K562 (cell line): ENCODE results near the gene BICD1. TPM values are rescaled to one million over a fixed set of nuclear protein-coding genes. Genes with fewer than 3 reads are reported as not detected.

ENCODE experiments used
- ATAC-seq: fragments of 200-7000 bp; cut with Tn5 transposase; 3 replicates; pipeline ENCODE4 v1.9.1; 2020; ENCODE audit warnings: moderate library complexity
- BruUV-seq: library from RNA; stranded (reverse); fragments of 400-500 nt; replicated peaks from 2 replicates; lab custom pipeline; 2021; lab: Mats Ljungman, UMichigan
- CTCF ChIA-PET: fragments of 300-600 bp; formaldehyde crosslinking; extraction: SDS; loops from one replicate; lab custom pipeline; 2021; ENCODE audit warnings: low intra/inter-chr PET ratio; lab: Yijun Ruan, JAX
- POLR2A ChIA-PET: fragments of 300-600, 350-650 bp; sonication (Branson Sonifier 250); formaldehyde crosslinking; extraction: SDS; loops from one replicate; lab custom pipeline; 2021; ENCODE audit warnings: antibody characterized with exemption, inconsistent platforms; lab: Yijun Ruan, JAX
- DNase-seq, 4 experiments: peaks; one replicate each; pipeline versions ENCODE4 v3.0.0 to v3.0.0-alpha.2; 2011 to 2018; ENCODE audit warnings: low spot score in 3 of 4, mixed read lengths in 3 of 4; ENCODE audit errors: extremely low read depth in 1 of 4
- FAIRE-seq: peaks from 2 replicates; lab custom pipeline; 2011; peaks lifted over from hg19 to GRCh38; lab: Jason Lieb, UNC
- H2AFZ ChIP-seq: 2 replicates; pipeline ENCODE4 v1.6.0; 2011; ENCODE audit warnings: low read depth, low read length, control low read depth, inconsistent platforms
- H3K27ac ChIP-seq: fragments of 200-600 bp; 3 replicates; pipeline ENCODE4 v1.8.0; 2011; ENCODE audit warnings: low read depth, mild to moderate bottlenecking, control low read depth, inconsistent platforms, low read length, moderate library complexity, mixed read lengths; ENCODE audit errors: extremely low read depth
- H3K27me3 ChIP-seq, 2 experiments: fragments of 300-600 bp in 1 of 2; 2 replicates in 1 of 2; 3 replicates in 1 of 2; pipeline versions ENCODE4 v1.6.0 to v1.8.0; 2011; ENCODE audit warnings: inconsistent platforms in 2 of 2, low read length in 2 of 2, mild to moderate bottlenecking in 1 of 2, mixed read lengths in 1 of 2, moderate library complexity in 1 of 2; ENCODE audit not compliant: control insufficient read depth in 2 of 2, insufficient read depth in 2 of 2
- H3K36me3 ChIP-seq: fragments of 300-600 bp; 3 replicates; pipeline ENCODE4 v1.8.0; 2011; ENCODE audit warnings: mild to moderate bottlenecking, low read length, inconsistent platforms; ENCODE audit not compliant: control insufficient read depth, insufficient read depth
- H3K4me1 ChIP-seq, 2 experiments: fragments of 200-600 bp in 1 of 2; replicated peaks in 1 of 2; 2 replicates in 1 of 2; 3 replicates in 1 of 2; pipeline versions ENCODE4 v1.5.1 to v1.8.0; 2011; ENCODE audit warnings: inconsistent platforms in 2 of 2, low read length in 2 of 2, mild to moderate bottlenecking in 1 of 2, mixed read lengths in 1 of 2, moderate library complexity in 1 of 2; ENCODE audit not compliant: control insufficient read depth in 2 of 2, insufficient read depth in 2 of 2
- H3K4me2 ChIP-seq: 2 replicates; pipeline ENCODE4 v1.6.1; 2011; ENCODE audit warnings: low read length, control low read depth, inconsistent platforms, mixed read lengths; ENCODE audit not compliant: insufficient read depth
- H3K4me3 ChIP-seq: fragments of 200-600 bp; sonication (generic), shearing (Covaris generic); 2 replicates; pipeline ENCODE4 v1.5.1; 2016; ENCODE audit warnings: control low read depth, inconsistent platforms
- H3K79me2 ChIP-seq: fragments of 200-600 bp; 3 replicates; pipeline ENCODE4 v1.8.0; 2011; ENCODE audit warnings: low read length, inconsistent platforms; ENCODE audit not compliant: control insufficient read depth, insufficient read depth
- H3K9ac ChIP-seq, 2 experiments: 2 replicates each; pipeline versions ENCODE4 v1.6.0 to v1.6.1; 2011; ENCODE audit warnings: low read depth in 2 of 2, low read length in 2 of 2, control low read depth in 1 of 2, inconsistent platforms in 1 of 2, mild to moderate bottlenecking in 1 of 2, mixed read lengths in 1 of 2; ENCODE audit not compliant: insufficient read depth in 1 of 2
- H3K9me1 ChIP-seq: one replicate; pipeline ENCODE4 v1.6.0; 2011; ENCODE audit warnings: inconsistent platforms, mild to moderate bottlenecking, low read length, moderate library complexity; ENCODE audit not compliant: control insufficient read depth, insufficient read depth
- H3K9me3 ChIP-seq: replicated peaks from 2 replicates; pipeline ENCODE4 v1.5.1; 2011; ENCODE audit warnings: low read depth, low read length, inconsistent platforms; ENCODE audit not compliant: control insufficient read depth, insufficient read depth
- H4K20me1 ChIP-seq: replicated peaks from 2 replicates; pipeline ENCODE4 v1.6.1; 2011; ENCODE audit warnings: low read length, inconsistent platforms, mixed read lengths; ENCODE audit not compliant: control insufficient read depth, insufficient read depth
- GATAD2B ChIP-seq: fragments of 450-650 bp; IDR thresholded peaks from 2 replicates; pipeline ENCODE4 v1.6.1; 2017; ENCODE audit warnings: mild to moderate bottlenecking, borderline replicate concordance
- HMGN3 ChIP-seq: IDR thresholded peaks from 2 replicates; pipeline ENCODE4 v1.6.1; 2011; ENCODE audit warnings: borderline replicate concordance, low read depth, mild to moderate bottlenecking, mixed read lengths, low read length; ENCODE audit not compliant: insufficient read length; ENCODE audit errors: extremely low read depth
- KLF1 ChIP-seq: fragments of 450-650 bp; IDR thresholded peaks from 2 replicates; pipeline ENCODE4 v1.6.1; 2016; ENCODE audit warnings: missing genetic modification characterization, missing compliant biosample characterization
- MXI1 ChIP-seq: IDR thresholded peaks from 2 replicates; pipeline ENCODE4 v1.6.1; 2011; ENCODE audit warnings: low read depth, mild to moderate bottlenecking, improper control_type of control experiment, low read length
- NBN ChIP-seq: fragments of 450-650 bp; IDR thresholded peaks from 2 replicates; pipeline ENCODE4 v1.6.1; 2016; ENCODE audit warnings: low read depth, mild to moderate bottlenecking
- PCBP2 ChIP-seq: fragments of 200-400 bp; formaldehyde crosslinking; IDR thresholded peaks from 2 replicates; pipeline ENCODE4 v1.6.1; 2018; ENCODE audit warnings: low read length, low read depth, mild to moderate bottlenecking, moderate library complexity; ENCODE audit not compliant: poor library complexity, severe bottlenecking
- PHF20 ChIP-seq: fragments of 450-650 bp; IDR thresholded peaks from 2 replicates; pipeline ENCODE4 v1.6.1; 2018; ENCODE audit not compliant: partially characterized antibody
- PHTF2 ChIP-seq: fragments of 250-450 bp; sonication (Bioruptor Pico); IDR thresholded peaks from 2 replicates; pipeline ENCODE4 v1.5.0; 2021; ENCODE audit warnings: mild to moderate bottlenecking
- RBM39 ChIP-seq: fragments of 200-400 bp; formaldehyde crosslinking; optimal IDR thresholded peaks from 2 replicates; pipeline ENCODE3; 2018; ENCODE audit warnings: low read depth, low read length
- SIX5 ChIP-seq, 2 experiments: IDR thresholded peaks; 2 replicates each; pipeline ENCODE4 v1.6.1; 2011; ENCODE audit warnings: low read length in 2 of 2, borderline replicate concordance in 1 of 2, low read depth in 1 of 2, mild to moderate bottlenecking in 1 of 2, moderate library complexity in 1 of 2; ENCODE audit not compliant: insufficient read depth in 1 of 2
- TCF7 ChIP-seq: sonication (generic); IDR thresholded peaks from 2 replicates; pipeline ENCODE4 v1.6.1; 2016; ENCODE audit warnings: antibody characterized with exemption, borderline replicate concordance
- ZBTB17 ChIP-seq: fragments of 450-650 bp; formaldehyde crosslinking; IDR thresholded peaks from 2 replicates; pipeline ENCODE4 v1.4.0; 2020; ENCODE audit warnings: mild to moderate bottlenecking
- WGBS: fragments of 100-300 bp; shearing (Covaris generic); methylation state at CpG from one replicate; pipeline ENCODE4 v1.1.6; 2016; ENCODE audit warnings: low coverage, mixed read lengths; ENCODE audit not compliant: insufficient coverage; ENCODE audit errors: missing lambda C conversion rate; 5-methylcytosine and 5-hydroxymethylcytosine counted together
- in situ Hi-C: fragments of 300-500 bp; cut with MboI; formaldehyde crosslinking; loops from 4 replicates; pipeline ENCODE4 v1.15.0; 2018; ENCODE audit warnings: inconsistent platforms, mixed read lengths
- intact Hi-C: fragments of 100-400 bp; cut with micrococcal nuclease; formaldehyde crosslinking; loops from 2 replicates; pipeline ENCODE4 v1.14.2; 2022
- polyA plus RNA-seq, 8 experiments: library from polyadenylated mRNA; depleted of rRNA in 4 of 8; stranded (reverse) in 5 of 8; unstranded in 3 of 8; fragments of >200 nt; fragmentation: Nextera tagmentation in 2 of 8; fragmentation: Illumina TruSeq in 1 of 8; extraction: Ambion mirVana in 2 of 8; extraction: Trizol in 1 of 8; gene quantifications; 2 replicates each; pipeline versions ENCODE4 v1.2.1 to v1.2.3, GENCODE V29; 2011 to 2014; ENCODE audit warnings: inconsistent platforms in 1 of 8, missing spikeins in 1 of 8
- total RNA-seq, 7 experiments: library from RNA; depleted of rRNA in 6 of 7; stranded (reverse); fragments of >200 nt in 6 of 7; fragmentation: Illumina TruSeq in 2 of 7; extraction: Trizol in 2 of 7; gene quantifications; 2 replicates each; pipeline versions ENCODE4 v1.2.1 to v1.2.3, GENCODE V29; 2011 to 2021; ENCODE audit warnings: low replicate concordance in 1 of 7
- TF ChIP-seq, protein P1 (sequence below): fragments of 250-450 bp; sonication (Bioruptor Pico); IDR thresholded peaks from 2 replicates; pipeline ENCODE4 v1.4.0; 2020; ENCODE audit warnings: mild to moderate bottlenecking, moderate library complexity
- TF ChIP-seq, protein P2 (sequence below), 2 experiments: fragments of 450-650 bp; IDR thresholded peaks; 2 replicates each; pipeline ENCODE4 v1.6.1; 2016
- TF ChIP-seq, protein P3 (sequence below): fragments of 450-650 bp; IDR thresholded peaks from 2 replicates; pipeline ENCODE4 v1.7.0; 2016; ENCODE audit warnings: borderline replicate concordance

The BICD1 gene
- total and polyA plus RNA-seq, 9 of the 15 experiments (the other 6 are each of a cell fraction or from before 2014, with no cell fraction given): 3.5 to 21.1 (median 12.5) TPM

DNA sequence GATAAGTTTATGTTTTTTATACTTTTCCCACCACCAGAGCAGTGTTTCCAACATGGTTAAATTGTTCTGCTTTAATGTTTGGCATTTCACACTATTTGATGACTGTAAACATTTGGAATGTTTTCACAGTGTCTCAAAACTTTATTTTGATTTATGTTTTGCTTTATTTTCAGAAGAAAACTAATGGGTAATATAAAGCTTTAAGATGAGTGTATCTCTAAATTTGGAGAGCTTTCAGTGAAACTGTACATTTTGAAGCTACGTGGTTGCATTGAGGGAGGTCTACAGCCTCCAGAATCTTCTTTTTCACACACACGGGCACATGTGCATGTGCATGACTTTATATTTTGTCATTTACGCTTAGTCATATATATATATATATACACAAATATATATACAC is 10.7 kb downstream of the BICD1 start:
- no peak for FAIRE-seq
- H3K9me1 ChIP-seq: no peaks in the 10 kb centered on the region
- BruUV-seq: no TSS peak
- TF ChIP-seq TCF7 (no peak), MXI1 (no peak), ZBTB17 (CRISPR knock-in tag) (no peak), HMGN3 (no peak), SIX5 (IDR thresholded peaks at IDR 0.05; ENCODE audit: borderline replicate concordance in 1 of 2, insufficient read depth in 1 of 2, low read depth in 1 of 2, low read length in 2 of 2) (no peak), KLF1 (tag) (no peak), NBN (no peak), RBM39 (no peak), PHTF2 (CRISPR knock-in tag) (no peak), GATAD2B (no peak), PCBP2 (no peak), PHF20 (no peak)
- TF ChIP-seq, protein P1, sequence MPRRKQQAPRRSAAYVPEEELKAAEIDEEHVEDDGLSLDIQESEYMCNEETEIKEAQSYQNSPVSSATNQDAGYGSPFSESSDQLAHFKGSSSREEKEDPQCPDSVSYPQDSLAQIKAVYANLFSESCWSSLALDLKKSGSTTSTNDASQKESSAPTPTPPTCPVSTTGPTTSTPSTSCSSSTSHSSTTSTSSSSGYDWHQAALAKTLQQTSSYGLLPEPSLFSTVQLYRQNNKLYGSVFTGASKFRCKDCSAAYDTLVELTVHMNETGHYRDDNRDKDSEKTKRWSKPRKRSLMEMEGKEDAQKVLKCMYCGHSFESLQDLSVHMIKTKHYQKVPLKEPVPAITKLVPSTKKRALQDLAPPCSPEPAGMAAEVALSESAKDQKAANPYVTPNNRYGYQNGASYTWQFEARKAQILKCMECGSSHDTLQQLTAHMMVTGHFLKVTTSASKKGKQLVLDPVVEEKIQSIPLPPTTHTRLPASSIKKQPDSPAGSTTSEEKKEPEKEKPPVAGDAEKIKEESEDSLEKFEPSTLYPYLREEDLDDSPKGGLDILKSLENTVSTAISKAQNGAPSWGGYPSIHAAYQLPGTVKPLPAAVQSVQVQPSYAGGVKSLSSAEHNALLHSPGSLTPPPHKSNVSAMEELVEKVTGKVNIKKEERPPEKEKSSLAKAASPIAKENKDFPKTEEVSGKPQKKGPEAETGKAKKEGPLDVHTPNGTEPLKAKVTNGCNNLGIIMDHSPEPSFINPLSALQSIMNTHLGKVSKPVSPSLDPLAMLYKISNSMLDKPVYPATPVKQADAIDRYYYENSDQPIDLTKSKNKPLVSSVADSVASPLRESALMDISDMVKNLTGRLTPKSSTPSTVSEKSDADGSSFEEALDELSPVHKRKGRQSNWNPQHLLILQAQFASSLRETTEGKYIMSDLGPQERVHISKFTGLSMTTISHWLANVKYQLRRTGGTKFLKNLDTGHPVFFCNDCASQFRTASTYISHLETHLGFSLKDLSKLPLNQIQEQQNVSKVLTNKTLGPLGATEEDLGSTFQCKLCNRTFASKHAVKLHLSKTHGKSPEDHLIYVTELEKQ: no peak
- TF ChIP-seq, protein P2, sequence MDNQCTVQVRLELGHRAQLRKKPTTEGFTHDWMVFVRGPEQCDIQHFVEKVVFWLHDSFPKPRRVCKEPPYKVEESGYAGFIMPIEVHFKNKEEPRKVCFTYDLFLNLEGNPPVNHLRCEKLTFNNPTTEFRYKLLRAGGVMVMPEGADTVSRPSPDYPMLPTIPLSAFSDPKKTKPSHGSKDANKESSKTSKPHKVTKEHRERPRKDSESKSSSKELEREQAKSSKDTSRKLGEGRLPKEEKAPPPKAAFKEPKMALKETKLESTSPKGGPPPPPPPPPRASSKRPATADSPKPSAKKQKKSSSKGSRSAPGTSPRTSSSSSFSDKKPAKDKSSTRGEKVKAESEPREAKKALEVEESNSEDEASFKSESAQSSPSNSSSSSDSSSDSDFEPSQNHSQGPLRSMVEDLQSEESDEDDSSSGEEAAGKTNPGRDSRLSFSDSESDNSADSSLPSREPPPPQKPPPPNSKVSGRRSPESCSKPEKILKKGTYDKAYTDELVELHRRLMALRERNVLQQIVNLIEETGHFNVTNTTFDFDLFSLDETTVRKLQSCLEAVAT (IDR thresholded peaks at IDR 0.05): no peak
- TF ChIP-seq, protein P3, sequence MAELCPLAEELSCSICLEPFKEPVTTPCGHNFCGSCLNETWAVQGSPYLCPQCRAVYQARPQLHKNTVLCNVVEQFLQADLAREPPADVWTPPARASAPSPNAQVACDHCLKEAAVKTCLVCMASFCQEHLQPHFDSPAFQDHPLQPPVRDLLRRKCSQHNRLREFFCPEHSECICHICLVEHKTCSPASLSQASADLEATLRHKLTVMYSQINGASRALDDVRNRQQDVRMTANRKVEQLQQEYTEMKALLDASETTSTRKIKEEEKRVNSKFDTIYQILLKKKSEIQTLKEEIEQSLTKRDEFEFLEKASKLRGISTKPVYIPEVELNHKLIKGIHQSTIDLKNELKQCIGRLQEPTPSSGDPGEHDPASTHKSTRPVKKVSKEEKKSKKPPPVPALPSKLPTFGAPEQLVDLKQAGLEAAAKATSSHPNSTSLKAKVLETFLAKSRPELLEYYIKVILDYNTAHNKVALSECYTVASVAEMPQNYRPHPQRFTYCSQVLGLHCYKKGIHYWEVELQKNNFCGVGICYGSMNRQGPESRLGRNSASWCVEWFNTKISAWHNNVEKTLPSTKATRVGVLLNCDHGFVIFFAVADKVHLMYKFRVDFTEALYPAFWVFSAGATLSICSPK: no peak
- POLR2A ChIA-PET: no interaction called here
- H3K9ac ChIP-seq: no peak overlapping the region
- in situ Hi-C loops: no loop called here
- no peak overlapping the region for H3K4me3 ChIP-seq
- no peak overlapping the region for H2AFZ ChIP-seq
- intact Hi-C loops: no loop called here
- DNase-seq: no peak
- CTCF ChIA-PET: no interaction called here
- 82% methylated on average over 3 of the region's 3 CpGs for WGBS
- no peaks in the 10 kb centered on the region for H3K27me3 ChIP-seq
- H3K4me1 ChIP-seq: peaks cover 6% of the 10 kb centered on the region in 2 experiments; a peak in 4 of 5 replicates
- H3K9me3 ChIP-seq: no peaks in the 10 kb centered on the region
- H4K20me1 ChIP-seq: no peaks in the 10 kb centered on the region
- H3K79me2 ChIP-seq: 0 out of 3 replicates have a peak, but pooled peaks cover 2% of the 10 kb centered on the region
- no peak overlapping the region for H3K27ac ChIP-seq
- no peak overlapping the region for H3K4me2 ChIP-seq
- H3K36me3 ChIP-seq: no peaks in the 10 kb centered on the region
- ATAC-seq: no peak
